ENCODE data around the gene CERS1. TPM values are rescaled to one million over a fixed set of nuclear protein-coding genes. Genes with fewer than 3 reads are reported as not detected.

Gene CERS1
- total RNA-seq, 1 experiment from 2014 or later, result 4.4 TPM

DNA sequence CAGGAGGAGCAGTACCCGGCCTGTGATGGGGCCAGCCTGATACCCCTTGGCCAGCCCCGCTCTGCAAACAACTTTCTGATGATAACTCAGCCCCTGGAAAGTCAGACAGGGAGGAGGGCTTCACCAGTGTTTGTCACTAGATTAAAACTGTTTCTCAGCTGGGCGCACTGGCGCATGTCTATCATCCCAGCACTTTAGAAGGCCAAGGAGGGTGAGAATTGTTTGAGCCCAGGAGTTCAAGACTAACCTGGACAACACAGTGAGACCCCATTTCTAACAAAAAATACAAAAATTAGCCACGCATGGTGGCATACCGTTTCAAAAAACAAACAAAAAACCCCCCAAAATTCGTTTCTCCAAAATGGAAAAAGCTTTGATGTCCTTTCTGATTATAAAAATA is 5.5 kb upstream of the CERS1 start:
- CTCF ChIA-PET, result no interaction called here
- H3K4me3 Mint-ChIP-seq (ENCODE audit: low read depth, unreplicated experiment), result no peak overlapping the region
- intact Hi-C loops (cut with micrococcal nuclease; ENCODE audit: unreplicated experiment), result no loop called here
- BruUV-seq (replicated peaks), result no TSS peak
- H3K9me3 Mint-ChIP-seq (ENCODE audit: low read depth, unreplicated experiment), result no peaks in the 10 kb centered on the region
- H3K4me1 Mint-ChIP-seq (ENCODE audit: low read depth, unreplicated experiment), result no peaks in the 10 kb centered on the region
- H3K36me3 Mint-ChIP-seq (ENCODE audit: insufficient read depth, unreplicated experiment), result peaks cover 35% of the 10 kb centered on the region
- no peaks in the 10 kb centered on the region for H3K27me3 Mint-ChIP-seq (ENCODE audit: unreplicated experiment)
- TF ChIP-seq, protein P1, sequence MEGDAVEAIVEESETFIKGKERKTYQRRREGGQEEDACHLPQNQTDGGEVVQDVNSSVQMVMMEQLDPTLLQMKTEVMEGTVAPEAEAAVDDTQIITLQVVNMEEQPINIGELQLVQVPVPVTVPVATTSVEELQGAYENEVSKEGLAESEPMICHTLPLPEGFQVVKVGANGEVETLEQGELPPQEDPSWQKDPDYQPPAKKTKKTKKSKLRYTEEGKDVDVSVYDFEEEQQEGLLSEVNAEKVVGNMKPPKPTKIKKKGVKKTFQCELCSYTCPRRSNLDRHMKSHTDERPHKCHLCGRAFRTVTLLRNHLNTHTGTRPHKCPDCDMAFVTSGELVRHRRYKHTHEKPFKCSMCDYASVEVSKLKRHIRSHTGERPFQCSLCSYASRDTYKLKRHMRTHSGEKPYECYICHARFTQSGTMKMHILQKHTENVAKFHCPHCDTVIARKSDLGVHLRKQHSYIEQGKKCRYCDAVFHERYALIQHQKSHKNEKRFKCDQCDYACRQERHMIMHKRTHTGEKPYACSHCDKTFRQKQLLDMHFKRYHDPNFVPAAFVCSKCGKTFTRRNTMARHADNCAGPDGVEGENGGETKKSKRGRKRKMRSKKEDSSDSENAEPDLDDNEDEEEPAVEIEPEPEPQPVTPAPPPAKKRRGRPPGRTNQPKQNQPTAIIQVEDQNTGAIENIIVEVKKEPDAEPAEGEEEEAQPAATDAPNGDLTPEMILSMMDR (IDR thresholded peaks at IDR 0.05; ENCODE audit: unreplicated experiment), result no peak
- DNase-seq, result no peak
- H3K27ac Mint-ChIP-seq (ENCODE audit: unreplicated experiment), result no peak overlapping the region

DNA sequence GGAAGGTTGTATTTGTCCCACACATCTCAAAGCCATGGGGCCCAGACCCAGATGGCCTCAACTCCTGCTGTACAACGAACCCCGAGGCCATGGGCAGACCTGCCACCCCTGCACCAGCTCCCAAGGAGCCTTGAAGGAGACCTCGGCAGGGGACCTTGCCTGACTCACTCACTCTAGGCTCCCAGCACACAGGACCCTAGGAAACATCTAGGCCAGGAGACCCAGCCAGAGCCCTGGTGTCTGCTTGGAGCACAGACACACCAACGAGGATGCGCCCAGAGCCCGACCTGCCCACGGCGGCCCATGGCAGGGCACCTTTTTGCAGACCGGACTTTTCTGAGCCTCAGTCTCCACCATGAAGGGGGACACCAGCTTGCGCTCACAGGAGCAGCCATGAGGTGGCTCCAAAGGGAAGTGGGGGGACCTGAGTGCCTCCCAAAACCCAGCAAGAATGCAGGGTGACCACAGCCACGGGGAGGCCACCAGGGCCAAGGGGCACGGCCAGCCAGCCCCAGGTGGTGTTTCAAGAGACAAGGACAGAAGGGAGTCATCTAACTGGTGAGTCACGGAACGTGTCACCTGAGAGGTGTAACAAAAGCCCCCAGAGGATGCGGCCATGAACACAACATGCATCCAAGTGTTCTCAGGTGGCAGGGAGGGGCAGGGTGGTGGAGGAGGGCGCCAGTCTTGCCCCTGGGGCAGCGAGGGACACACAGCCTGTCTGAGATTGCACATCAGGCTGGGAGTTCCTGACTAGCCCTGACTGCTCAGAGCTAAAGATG is 4.9 kb upstream of the CERS1 start:
- Mint-ChIP-seq H3K4me3 (ENCODE audit: low read depth, unreplicated experiment) (no peak overlapping the region), H3K36me3 (ENCODE audit: insufficient read depth, unreplicated experiment) (peaks cover 29% of the 10 kb centered on the region), H3K9me3 (ENCODE audit: low read depth, unreplicated experiment) (no peaks in the 10 kb centered on the region), H3K27me3 (ENCODE audit: unreplicated experiment) (no peaks in the 10 kb centered on the region), H3K27ac (ENCODE audit: unreplicated experiment) (no peak overlapping the region), H3K4me1 (ENCODE audit: low read depth, unreplicated experiment) (no peaks in the 10 kb centered on the region)
- TF ChIP-seq, protein P1 (IDR thresholded peaks at IDR 0.05; ENCODE audit: unreplicated experiment), result no peak
- CTCF ChIA-PET, result no interaction called here
- intact Hi-C loops (cut with micrococcal nuclease; ENCODE audit: unreplicated experiment), result no loop called here
- no peak for DNase-seq
- no TSS peak for BruUV-seq (replicated peaks)

DNA sequence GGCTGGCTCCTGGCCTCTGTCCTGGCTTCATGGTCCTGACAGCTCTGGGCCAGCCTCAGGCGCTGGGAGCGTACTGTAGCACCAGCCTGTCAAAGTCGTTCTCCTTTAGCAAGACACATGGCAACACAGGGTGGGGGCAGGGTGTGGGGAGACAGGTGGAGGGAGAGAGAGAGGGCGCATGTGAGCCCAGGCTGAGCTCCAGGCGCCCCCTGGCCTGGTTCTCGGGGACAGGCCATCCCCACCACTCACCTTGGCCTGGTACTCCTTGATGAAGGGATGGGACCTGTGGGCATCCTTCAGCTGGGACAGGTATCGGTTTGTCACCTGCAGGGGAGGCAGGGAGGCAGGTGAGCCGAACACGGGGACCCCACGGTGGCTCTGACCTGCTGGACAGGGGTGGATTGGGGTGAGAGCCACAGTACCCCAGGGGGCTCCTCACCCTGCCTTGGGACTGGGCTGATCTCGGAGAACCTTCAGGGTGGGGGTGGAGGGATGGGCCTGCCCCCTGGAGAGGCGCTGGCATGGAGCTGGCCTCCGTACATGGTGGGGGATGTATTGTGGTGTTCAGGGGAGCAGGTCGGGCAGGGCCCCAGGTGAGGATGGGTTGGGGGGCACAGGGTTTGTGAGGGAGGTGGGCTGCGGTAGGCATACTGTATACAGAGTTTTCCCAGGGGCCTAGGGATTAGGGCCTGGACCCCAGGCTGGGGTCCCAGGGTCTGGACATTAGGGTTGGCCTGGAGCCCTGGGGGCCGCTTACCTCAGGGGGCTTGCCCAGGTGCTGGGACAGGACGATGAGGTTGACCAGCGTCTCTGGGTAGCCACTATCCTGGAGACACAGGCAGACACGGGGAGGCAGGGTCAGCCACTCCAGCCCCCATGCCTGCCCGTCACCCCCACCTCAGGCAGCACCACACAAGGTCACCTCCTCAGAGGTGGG is 3.9 kb upstream of the CERS1 start:
- BruUV-seq (replicated peaks), result no TSS peak
- Mint-ChIP-seq H3K4me1 (ENCODE audit: low read depth, unreplicated experiment) (no peaks in the 10 kb centered on the region), H3K27me3 (ENCODE audit: unreplicated experiment) (no peaks in the 10 kb centered on the region), H3K9me3 (ENCODE audit: low read depth, unreplicated experiment) (no peaks in the 10 kb centered on the region), H3K36me3 (ENCODE audit: insufficient read depth, unreplicated experiment) (peaks cover 19% of the 10 kb centered on the region), H3K27ac (ENCODE audit: unreplicated experiment) (no peak overlapping the region), H3K4me3 (ENCODE audit: low read depth, unreplicated experiment) (no peak overlapping the region)
- CTCF ChIA-PET, result no interaction called here
- DNase-seq, result no peak
- TF ChIP-seq, protein P1 (IDR thresholded peaks at IDR 0.05; ENCODE audit: unreplicated experiment), result no peak
- intact Hi-C loops (cut with micrococcal nuclease; ENCODE audit: unreplicated experiment), result loop anchor here (5.0 kb wide), 1 partner anchor 87 kb away; no protein-coding TSS in a partner anchor

DNA sequence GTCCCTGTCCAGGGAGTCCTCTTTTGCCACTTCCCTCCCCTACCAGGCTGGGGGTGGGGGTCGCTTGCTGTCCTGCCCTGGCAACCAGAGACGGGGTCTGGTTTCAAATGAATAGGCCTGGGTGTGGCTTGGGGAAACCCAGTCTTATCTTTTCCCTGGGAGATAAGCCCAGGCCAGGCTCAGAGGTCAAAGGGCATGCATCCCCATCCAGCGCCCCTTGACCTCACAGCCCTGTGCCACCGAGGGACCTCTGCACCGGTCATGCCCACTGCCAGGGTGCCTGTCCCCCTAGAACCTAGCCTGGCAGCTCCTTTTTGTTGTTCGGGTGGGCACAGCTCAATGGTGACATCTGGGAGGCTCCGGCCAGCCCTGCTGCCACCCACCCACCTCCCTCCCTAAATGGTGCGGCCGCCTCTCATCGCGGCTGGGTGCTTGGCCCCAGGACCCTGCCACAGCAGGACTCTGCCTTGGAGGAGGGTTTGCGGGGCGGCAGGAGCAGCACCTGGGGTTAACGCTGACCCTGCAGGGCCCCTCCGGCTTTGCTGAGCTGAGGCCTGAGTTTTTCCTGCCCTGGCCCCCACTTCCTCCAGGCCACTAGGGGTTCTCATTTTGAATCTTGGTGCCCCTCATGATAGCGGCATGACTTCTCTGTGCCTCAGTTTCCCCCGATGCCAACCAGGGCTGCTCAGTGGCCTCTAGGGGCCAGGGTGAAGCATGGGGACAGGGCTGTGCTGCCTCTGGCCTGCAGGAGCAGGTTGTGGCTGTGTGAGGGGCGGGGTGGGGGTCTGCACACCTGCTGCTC is 2.9 kb upstream of the CERS1 start:
- Mint-ChIP-seq H3K36me3 (ENCODE audit: insufficient read depth, unreplicated experiment) (peaks cover 16% of the 10 kb centered on the region), H3K27ac (ENCODE audit: unreplicated experiment) (no peak overlapping the region), H3K9me3 (ENCODE audit: low read depth, unreplicated experiment) (no peaks in the 10 kb centered on the region), H3K27me3 (ENCODE audit: unreplicated experiment) (no peaks in the 10 kb centered on the region), H3K4me3 (ENCODE audit: low read depth, unreplicated experiment) (no peak overlapping the region), H3K4me1 (ENCODE audit: low read depth, unreplicated experiment) (no peaks in the 10 kb centered on the region)
- no TSS peak for BruUV-seq (replicated peaks)
- CTCF ChIA-PET, result interaction anchor here (0.6 kb wide), 1 partner anchor 34 kb away, joined by 4 read pairs; no protein-coding TSS in a partner anchor
- TF ChIP-seq, protein P1 (IDR thresholded peaks at IDR 0.05; ENCODE audit: unreplicated experiment), result no peak
- intact Hi-C loops (cut with micrococcal nuclease; ENCODE audit: unreplicated experiment), result loop anchor here (5.0 kb wide), 1 partner anchor 88 kb away; no protein-coding TSS in a partner anchor
- no peak for DNase-seq
